ENCODE results near the gene ADIPOR1.
A peak's percentile ranks its signal among the peaks of the same experiment; 100 is the strongest.

The ADIPOR1 gene

DNA sequence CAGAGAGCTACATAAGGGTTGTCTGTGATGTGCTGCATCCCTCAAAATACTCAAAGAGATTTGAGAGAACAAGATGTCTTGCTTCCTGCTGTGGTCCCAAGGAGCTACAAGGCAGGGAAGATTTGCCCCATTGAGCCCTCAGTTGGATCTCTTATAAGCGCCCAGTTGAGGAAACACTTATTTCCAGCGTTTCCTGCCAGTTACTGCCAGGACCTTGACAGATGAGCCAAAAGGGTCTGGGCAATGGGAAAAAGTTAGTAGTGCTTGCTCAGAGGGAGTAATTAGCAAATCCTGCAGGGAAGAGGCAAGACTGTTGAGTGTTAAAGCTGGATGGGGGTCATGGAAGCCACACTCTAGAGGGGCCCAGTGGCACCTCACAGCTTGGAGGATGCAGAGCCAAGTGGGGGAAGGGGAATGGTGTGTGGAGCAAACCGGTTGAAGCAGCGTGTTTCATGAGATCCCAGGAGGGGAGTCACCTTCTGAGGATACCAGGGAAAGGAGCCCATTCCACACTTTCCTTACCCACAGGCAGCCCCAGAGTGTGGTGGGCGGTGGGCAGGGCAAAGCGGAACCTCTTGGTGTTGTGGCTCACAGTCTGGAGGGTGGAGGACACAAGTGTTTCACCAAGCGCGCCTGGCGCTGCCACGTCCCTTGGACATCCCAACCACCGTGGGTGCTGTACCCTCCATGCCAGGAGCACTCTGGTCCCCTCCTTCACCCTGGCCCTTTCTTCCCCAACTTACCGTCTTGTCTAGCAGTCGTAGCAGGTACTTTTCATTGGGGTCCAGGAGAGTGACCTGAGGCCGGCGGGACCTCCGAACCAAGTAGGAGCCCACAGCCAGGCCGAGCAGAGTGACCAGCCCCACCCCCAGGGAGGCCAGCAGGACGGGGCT, 8.1 kb upstream of the ADIPOR1 start:
- Mint-ChIP-seq H3K4me1 (peaks cover 54% of the 10 kb centered on the region), H3K36me3 (ENCODE audit: low read depth) (peaks cover 14% of the 10 kb centered on the region), H3K27ac (peak overlapping the region; percentile 80 to 91 (median 86)), H3K4me3 (peak overlapping the region; percentile 79 to 91 (median 90)), H3K9me3 (no peaks in the 10 kb centered on the region), H3K27me3 (ENCODE audit: low read depth) (no peaks in the 10 kb centered on the region)
- TF ChIP-seq, protein P1, sequence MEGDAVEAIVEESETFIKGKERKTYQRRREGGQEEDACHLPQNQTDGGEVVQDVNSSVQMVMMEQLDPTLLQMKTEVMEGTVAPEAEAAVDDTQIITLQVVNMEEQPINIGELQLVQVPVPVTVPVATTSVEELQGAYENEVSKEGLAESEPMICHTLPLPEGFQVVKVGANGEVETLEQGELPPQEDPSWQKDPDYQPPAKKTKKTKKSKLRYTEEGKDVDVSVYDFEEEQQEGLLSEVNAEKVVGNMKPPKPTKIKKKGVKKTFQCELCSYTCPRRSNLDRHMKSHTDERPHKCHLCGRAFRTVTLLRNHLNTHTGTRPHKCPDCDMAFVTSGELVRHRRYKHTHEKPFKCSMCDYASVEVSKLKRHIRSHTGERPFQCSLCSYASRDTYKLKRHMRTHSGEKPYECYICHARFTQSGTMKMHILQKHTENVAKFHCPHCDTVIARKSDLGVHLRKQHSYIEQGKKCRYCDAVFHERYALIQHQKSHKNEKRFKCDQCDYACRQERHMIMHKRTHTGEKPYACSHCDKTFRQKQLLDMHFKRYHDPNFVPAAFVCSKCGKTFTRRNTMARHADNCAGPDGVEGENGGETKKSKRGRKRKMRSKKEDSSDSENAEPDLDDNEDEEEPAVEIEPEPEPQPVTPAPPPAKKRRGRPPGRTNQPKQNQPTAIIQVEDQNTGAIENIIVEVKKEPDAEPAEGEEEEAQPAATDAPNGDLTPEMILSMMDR (IDR thresholded peaks at IDR 0.05; ENCODE audit: unreplicated experiment in 3 of 3) = no peak

DNA sequence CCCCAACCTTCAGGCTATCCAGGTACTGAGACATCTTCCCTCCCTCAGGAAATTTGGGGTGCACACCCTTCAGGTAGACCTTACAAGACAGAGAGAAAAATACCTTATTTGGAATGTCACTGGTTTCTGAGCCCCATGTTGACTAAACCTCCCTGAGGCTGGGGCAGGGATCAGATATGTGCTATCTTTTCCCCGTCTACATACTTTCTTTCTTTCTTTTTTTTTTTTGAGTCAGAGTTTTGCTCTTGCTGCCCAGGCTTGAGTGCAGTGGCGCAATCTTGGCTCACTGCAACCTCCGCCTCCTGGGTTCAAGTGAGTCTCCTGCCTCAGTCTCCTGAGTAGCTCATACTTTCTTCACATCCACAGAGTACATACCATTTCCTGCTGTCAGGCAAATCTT, 7.3 kb upstream of the ADIPOR1 start:
- peak overlapping the region; percentile 79 to 91 (median 90) for H3K4me3 Mint-ChIP-seq
- no peaks in the 10 kb centered on the region for H3K27me3 Mint-ChIP-seq (ENCODE audit: low read depth)

DNA sequence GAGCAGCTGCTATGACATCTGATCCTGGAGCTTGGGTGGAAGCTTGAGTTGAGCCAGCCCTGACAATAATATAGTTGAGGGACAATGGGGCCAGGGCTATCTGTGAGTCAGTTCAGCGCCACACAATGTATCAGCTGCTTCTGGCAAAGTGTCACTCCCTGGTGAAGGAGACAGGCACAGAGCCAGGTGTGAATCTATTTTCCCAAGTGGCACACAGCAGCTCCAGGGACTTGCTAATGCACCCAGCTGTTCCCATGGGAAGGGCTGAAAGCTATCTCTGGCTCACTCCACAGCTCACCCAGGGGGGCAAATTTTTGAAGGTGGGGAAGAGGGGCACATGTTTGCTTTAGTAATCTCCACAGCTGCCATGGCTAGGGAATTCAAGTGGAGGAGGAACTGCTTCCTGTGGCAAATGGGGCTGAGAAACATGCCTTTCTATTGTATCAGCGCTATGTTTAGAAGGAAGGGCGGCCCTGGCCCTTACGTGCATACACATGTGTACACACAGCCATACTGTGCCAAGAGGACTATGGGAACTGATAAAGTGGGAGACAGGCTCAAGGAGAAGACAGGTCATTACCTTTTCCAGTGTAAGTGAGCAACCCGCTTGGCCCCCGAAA, 6.8 kb upstream of the ADIPOR1 start:
- peaks cover 60% of the 10 kb centered on the region for H3K4me1 Mint-ChIP-seq
- H3K4me3 Mint-ChIP-seq = peak overlapping the region; percentile 69 to 91 (median 90)
- H3K36me3 Mint-ChIP-seq (ENCODE audit: low read depth) = peaks cover 14% of the 10 kb centered on the region
- TF ChIP-seq, protein P1 (IDR thresholded peaks at IDR 0.05; ENCODE audit: unreplicated experiment in 3 of 3) = no peak
- H3K27ac Mint-ChIP-seq = peak overlapping the region; percentile 54 to 86 (median 80)
- no peaks in the 10 kb centered on the region for H3K9me3 Mint-ChIP-seq
- no peaks in the 10 kb centered on the region for H3K27me3 Mint-ChIP-seq (ENCODE audit: low read depth)

More for the DNA sequence above, 7.3 kb upstream of the ADIPOR1 start:
- Mint-ChIP-seq H3K27ac (peak overlapping the region; percentile 54 to 86 (median 80)), H3K36me3 (ENCODE audit: low read depth) (peaks cover 14% of the 10 kb centered on the region), H3K4me1 (peaks cover 59% of the 10 kb centered on the region), H3K9me3 (no peaks in the 10 kb centered on the region)
- TF ChIP-seq, protein P1 (IDR thresholded peaks at IDR 0.05; ENCODE audit: unreplicated experiment in 3 of 3) = no peak

DNA sequence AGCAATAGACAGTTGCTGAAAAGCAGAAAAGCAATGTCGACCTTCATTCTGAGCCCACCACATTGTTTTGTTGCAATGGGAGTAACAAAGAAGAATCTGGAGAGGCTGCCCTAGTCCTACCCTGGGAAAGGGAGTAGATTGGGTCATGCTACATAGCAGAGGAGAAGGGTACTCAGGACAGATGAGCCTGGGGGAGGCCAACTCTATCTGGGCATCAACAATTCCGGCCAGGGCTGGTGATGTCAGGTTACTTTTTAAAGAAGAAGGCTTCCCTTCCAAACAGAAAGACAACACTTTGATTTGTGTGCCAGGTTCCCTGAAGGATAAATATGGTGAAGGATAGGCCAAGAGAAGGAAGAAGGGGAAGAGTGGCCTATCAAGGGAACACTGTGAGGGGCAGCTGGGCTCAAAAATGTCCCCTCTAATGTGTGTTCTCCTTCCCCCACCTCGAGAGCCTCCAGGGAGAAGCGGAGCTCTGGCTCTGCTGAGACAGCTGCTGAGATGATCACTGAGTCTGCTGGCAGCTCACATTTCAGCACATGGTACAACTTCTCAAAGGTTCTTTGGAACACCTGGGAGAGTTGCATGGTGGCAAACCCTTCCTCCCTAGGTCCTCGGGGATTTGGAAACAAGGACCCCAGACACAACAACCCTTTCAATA, 3.2 kb upstream of the ADIPOR1 start:
- Mint-ChIP-seq H3K9me3 (no peaks in the 10 kb centered on the region), H3K27ac (peak overlapping the region in 1 of 3 experiments; percentile 60), H3K4me3 (peak overlapping the region in 1 of 3 experiments; percentile 45), H3K36me3 (ENCODE audit: low read depth) (peaks cover 14% of the 10 kb centered on the region), H3K4me1 (peaks cover 73% of the 10 kb centered on the region), H3K27me3 (ENCODE audit: low read depth) (no peaks in the 10 kb centered on the region)
- TF ChIP-seq, protein P1 (IDR thresholded peaks at IDR 0.05; ENCODE audit: unreplicated experiment in 3 of 3) = no peak

DNA sequence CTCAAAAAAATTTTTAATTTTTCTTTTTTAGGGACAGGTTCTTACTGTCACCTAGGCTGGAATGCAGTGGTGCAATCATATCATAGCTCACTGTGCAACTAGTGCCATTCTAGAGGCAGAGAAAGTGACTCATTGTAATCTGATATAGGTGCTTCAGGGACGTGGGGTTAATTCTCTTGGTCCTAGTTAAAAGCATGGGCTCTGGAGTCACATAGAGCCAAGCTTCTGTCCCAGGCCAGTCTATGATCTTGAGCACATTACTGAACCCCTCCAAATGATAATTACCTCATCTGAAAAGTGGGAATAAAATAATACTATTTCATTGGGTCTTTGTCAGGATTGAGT, 1.1 kb upstream of the ADIPOR1 start:
- peaks cover 10% of the 10 kb centered on the region for H3K36me3 Mint-ChIP-seq (ENCODE audit: low read depth)
- H3K4me3 Mint-ChIP-seq = peak overlapping the region; percentile 90 to 95 (median 93)
- H3K27ac Mint-ChIP-seq = peak overlapping the region in 2 of 3 experiments; percentile 46 to 65
- TF ChIP-seq, protein P1 (IDR thresholded peaks at IDR 0.05; ENCODE audit: unreplicated experiment in 3 of 3) = no peak
- no peaks in the 10 kb centered on the region for H3K9me3 Mint-ChIP-seq
- H3K27me3 Mint-ChIP-seq (ENCODE audit: low read depth) = no peaks in the 10 kb centered on the region
- H3K4me1 Mint-ChIP-seq = peaks cover 67% of the 10 kb centered on the region
